ENCODE results near the gene ACTN1. TPM values are rescaled to one million over a fixed set of nuclear protein-coding genes. Genes with fewer than 3 reads are reported as not detected.

Gene ACTN1
- total RNA-seq, 1 donor from 2014 or later: 133 TPM

DNA sequence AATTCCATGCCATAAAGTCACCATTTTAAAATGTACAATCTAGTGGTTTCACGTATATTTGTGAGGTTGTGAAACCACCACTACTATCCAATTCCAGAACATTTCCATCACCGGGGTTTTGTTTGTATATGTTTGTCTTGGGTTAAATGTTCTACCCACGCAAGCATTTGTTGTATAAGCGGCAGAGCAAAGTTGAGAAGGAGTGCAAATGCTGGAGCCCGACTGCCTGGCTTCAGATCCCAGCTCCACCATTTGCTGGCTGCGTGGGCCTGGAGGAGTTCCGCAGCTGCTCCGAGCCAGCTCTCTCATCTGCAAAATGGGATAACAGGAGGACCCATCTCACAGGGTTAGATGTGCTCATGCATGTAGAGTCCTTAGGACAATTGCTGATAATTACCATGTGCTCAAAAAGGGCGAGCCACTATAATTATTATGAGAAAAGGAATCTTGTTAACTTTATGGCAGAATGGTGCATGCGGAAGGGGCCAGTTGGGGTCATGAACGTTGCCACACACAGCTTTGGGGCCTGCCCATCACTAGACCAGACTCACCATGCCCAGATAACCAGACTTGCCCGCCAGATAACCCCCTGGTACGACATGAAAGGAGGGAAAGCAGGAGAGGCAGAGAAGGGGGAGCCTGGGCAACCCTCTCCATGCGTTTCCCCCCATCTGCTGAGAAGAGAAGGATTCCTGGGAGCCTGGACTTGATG is 6.4 kb downstream of the ACTN1 start:
- intact Hi-C loops (cut with micrococcal nuclease): loop anchor here (10.0 kb wide), 1 partner anchor 642 kb away; the partner anchor contains the start of gene SUSD6
- Mint-ChIP-seq H3K4me1 (ENCODE audit: low read depth) (peaks cover 59% of the 10 kb centered on the region), H3K4me3 (ENCODE audit: low read depth) (no peak overlapping the region), H3K27me3 (ENCODE audit: low read depth) (no peaks in the 10 kb centered on the region), H3K27ac (no peak overlapping the region), H3K9me3 (peaks cover 8% of the 10 kb centered on the region), H3K36me3 (ENCODE audit: low read depth) (peaks cover 63% of the 10 kb centered on the region)
- no peak for DNase-seq (ENCODE audit: low spot score)

- Mint-ChIP-seq H3K27ac (peak overlapping the region; percentile 61), H3K27me3 (ENCODE audit: low read depth) (no peaks in the 10 kb centered on the region), H3K36me3 (ENCODE audit: low read depth) (peaks cover 56% of the 10 kb centered on the region), H3K9me3 (peaks cover 8% of the 10 kb centered on the region), H3K4me1 (ENCODE audit: low read depth) (peaks cover 50% of the 10 kb centered on the region), H3K4me3 (ENCODE audit: low read depth) (no peak overlapping the region)
- intact Hi-C loops (cut with micrococcal nuclease): loop anchor here (10.0 kb wide), 1 partner anchor 643 kb away; the partner anchor contains the start of gene SUSD6
- DNase-seq (ENCODE audit: low spot score): no peak
These were observed 7.6 kb downstream of the ACTN1 start for GRCh38 chr14:68971411-68972035.

- H3K27ac Mint-ChIP-seq: no peak overlapping the region
- H3K4me3 Mint-ChIP-seq (ENCODE audit: low read depth): no peak overlapping the region
- peaks cover 42% of the 10 kb centered on the region for H3K4me1 Mint-ChIP-seq (ENCODE audit: low read depth)
- H3K27me3 Mint-ChIP-seq (ENCODE audit: low read depth): no peaks in the 10 kb centered on the region
- H3K36me3 Mint-ChIP-seq (ENCODE audit: low read depth): peaks cover 50% of the 10 kb centered on the region
- H3K9me3 Mint-ChIP-seq: peaks cover 8% of the 10 kb centered on the region
- intact Hi-C loops (cut with micrococcal nuclease): loop anchor here (10.0 kb wide), 1 partner anchor 644 kb away; the partner anchor contains the start of gene SUSD6
- DNase-seq (ENCODE audit: low spot score): no peak
These were observed 8.4 kb downstream of the ACTN1 start for GRCh38 chr14:68970736-68971135.

- H3K27ac Mint-ChIP-seq: peak overlapping the region; percentile 30
- intact Hi-C loops (cut with micrococcal nuclease): loop anchor here (10.0 kb wide), 1 partner anchor 645 kb away; the partner anchor contains the start of gene SUSD6
- peaks cover 8% of the 10 kb centered on the region for H3K9me3 Mint-ChIP-seq
- H3K27me3 Mint-ChIP-seq (ENCODE audit: low read depth): no peaks in the 10 kb centered on the region
- peaks cover 44% of the 10 kb centered on the region for H3K36me3 Mint-ChIP-seq (ENCODE audit: low read depth)
- no peak overlapping the region for H3K4me3 Mint-ChIP-seq (ENCODE audit: low read depth)
- DNase-seq (ENCODE audit: low spot score): no peak
- H3K4me1 Mint-ChIP-seq (ENCODE audit: low read depth): peaks cover 40% of the 10 kb centered on the region
These were observed 9.0 kb downstream of the ACTN1 start for GRCh38 chr14:68970038-68970612.

DNA sequence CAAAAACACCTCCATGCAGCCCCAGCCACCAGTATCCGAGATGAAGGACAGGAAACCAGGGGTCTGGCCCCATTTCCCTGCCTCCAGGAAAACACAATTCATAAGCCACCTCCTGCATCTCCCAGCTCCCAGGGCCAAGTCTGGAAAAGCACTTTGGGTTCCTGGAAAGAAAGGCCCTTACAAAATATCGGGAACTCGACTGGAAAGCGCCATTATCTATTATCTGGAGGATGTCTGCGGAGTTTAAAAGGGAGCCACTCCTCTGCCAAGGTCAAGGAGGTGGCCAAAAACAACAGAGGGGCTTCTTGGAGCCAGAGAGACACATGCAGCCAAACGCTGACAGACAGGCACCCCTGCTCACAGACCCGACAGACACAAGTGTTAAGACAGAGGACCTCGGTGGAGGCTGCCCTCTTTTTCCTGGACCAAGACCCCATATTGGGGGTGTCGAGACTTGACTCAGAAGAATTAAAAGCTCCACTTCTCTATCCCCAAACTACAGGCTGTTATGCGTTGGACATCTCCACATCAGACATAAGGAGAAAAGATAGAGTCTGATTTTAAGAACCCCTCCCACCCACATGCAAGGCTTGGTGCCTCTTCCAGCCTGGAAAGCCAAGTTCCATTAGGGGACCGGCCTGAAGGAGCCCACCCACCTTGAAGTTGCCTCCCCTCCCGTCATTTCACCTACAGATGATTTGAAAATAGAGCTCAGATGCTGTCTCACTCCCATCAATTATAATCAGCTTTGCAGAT is 9.6 kb downstream of the ACTN1 start:
- no peak for DNase-seq (ENCODE audit: low spot score)
- peaks cover 40% of the 10 kb centered on the region for H3K4me1 Mint-ChIP-seq (ENCODE audit: low read depth)
- H3K27ac Mint-ChIP-seq: no peak overlapping the region
- H3K9me3 Mint-ChIP-seq: peaks cover 5% of the 10 kb centered on the region
- peaks cover 38% of the 10 kb centered on the region for H3K36me3 Mint-ChIP-seq (ENCODE audit: low read depth)
- H3K27me3 Mint-ChIP-seq (ENCODE audit: low read depth): no peaks in the 10 kb centered on the region
- no peak overlapping the region for H3K4me3 Mint-ChIP-seq (ENCODE audit: low read depth)
- intact Hi-C loops (cut with micrococcal nuclease): loop anchor here (10.0 kb wide), 1 partner anchor 645 kb away; the partner anchor contains the start of gene SUSD6

GRCh38 chr14:68968721-68969120 is 10.4 kb downstream of the ACTN1 start:
- Mint-ChIP-seq H3K27me3 (ENCODE audit: low read depth) (no peaks in the 10 kb centered on the region), H3K4me3 (ENCODE audit: low read depth) (no peak overlapping the region), H3K27ac (no peak overlapping the region), H3K9me3 (peaks cover 4% of the 10 kb centered on the region), H3K4me1 (ENCODE audit: low read depth) (peaks cover 40% of the 10 kb centered on the region), H3K36me3 (ENCODE audit: low read depth) (peaks cover 30% of the 10 kb centered on the region)
- intact Hi-C loops (cut with micrococcal nuclease): no loop called here
- DNase-seq (ENCODE audit: low spot score): no peak

GRCh38 chr14:68968051-68968450 is 11.1 kb downstream of the ACTN1 start:
- H3K27me3 Mint-ChIP-seq (ENCODE audit: low read depth): no peaks in the 10 kb centered on the region
- intact Hi-C loops (cut with micrococcal nuclease): no loop called here
- peaks cover 44% of the 10 kb centered on the region for H3K4me1 Mint-ChIP-seq (ENCODE audit: low read depth)
- DNase-seq (ENCODE audit: low spot score): no peak
- H3K4me3 Mint-ChIP-seq (ENCODE audit: low read depth): no peak overlapping the region
- H3K9me3 Mint-ChIP-seq: no peaks in the 10 kb centered on the region
- H3K36me3 Mint-ChIP-seq (ENCODE audit: low read depth): peaks cover 24% of the 10 kb centered on the region
- no peak overlapping the region for H3K27ac Mint-ChIP-seq

DNA sequence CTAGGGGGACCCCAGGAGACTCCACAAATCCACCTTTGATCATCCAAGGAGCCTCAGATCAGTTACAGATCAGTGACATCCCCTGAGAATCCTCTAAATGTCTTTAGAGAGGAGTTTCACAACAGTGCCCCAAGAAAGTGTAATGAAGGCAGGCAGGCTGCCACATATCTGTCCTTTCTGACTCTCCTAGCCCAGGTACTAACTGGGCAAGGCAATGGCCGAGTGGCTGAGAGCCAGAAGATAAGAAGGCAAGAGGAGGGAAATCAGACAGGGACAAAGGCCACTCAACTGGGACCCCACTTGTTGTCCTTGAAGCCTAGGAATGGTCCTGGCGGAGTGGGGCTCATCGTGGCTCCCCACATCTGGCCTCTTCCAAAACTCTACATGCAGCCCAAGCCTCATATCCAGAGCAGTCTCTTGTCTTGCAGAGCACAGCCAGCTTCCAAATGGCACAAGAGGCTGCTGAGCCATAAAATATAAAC is 11.6 kb downstream of the ACTN1 start:
- Mint-ChIP-seq H3K9me3 (no peaks in the 10 kb centered on the region), H3K27ac (no peak overlapping the region), H3K36me3 (ENCODE audit: low read depth) (peaks cover 18% of the 10 kb centered on the region), H3K4me1 (ENCODE audit: low read depth) (peaks cover 42% of the 10 kb centered on the region), H3K27me3 (ENCODE audit: low read depth) (no peaks in the 10 kb centered on the region), H3K4me3 (ENCODE audit: low read depth) (no peak overlapping the region)
- DNase-seq (ENCODE audit: low spot score): no peak
- intact Hi-C loops (cut with micrococcal nuclease): no loop called here

DNA sequence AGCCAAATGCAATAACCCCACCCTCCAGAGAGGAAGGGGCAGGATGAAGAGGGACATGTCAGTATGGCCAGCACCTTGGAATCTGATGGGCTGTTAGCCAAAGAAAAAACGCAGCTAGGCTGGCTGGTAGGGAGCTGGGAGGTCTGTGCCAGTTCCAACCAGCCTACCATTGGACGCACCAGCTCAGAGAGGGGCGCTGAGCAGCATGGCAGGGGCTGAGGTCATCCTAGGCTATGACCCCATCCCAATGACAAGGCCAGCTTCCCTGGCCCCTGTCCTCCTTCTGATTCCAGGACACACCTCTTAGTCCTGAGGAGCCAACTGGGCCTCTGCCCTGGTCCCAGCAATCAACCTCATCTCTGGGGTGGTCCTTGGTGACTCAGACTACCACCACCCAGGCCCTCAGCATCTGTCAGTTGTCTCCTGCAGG is 12.2 kb downstream of the ACTN1 start:
- intact Hi-C loops (cut with micrococcal nuclease): no loop called here
- H3K36me3 Mint-ChIP-seq (ENCODE audit: low read depth): peaks cover 13% of the 10 kb centered on the region
- no peak overlapping the region for H3K27ac Mint-ChIP-seq
- no peak overlapping the region for H3K4me3 Mint-ChIP-seq (ENCODE audit: low read depth)
- H3K9me3 Mint-ChIP-seq: no peaks in the 10 kb centered on the region
- DNase-seq (ENCODE audit: low spot score): no peak
- peaks cover 39% of the 10 kb centered on the region for H3K4me1 Mint-ChIP-seq (ENCODE audit: low read depth)
- H3K27me3 Mint-ChIP-seq (ENCODE audit: low read depth): no peaks in the 10 kb centered on the region

GRCh38 chr14:68965261-68965761 is 13.8 kb downstream of the ACTN1 start:
- H3K36me3 Mint-ChIP-seq (ENCODE audit: low read depth): no peaks in the 10 kb centered on the region
- no peak overlapping the region for H3K27ac Mint-ChIP-seq
- intact Hi-C loops (cut with micrococcal nuclease): no loop called here
- H3K27me3 Mint-ChIP-seq (ENCODE audit: low read depth): no peaks in the 10 kb centered on the region
- no peak for DNase-seq (ENCODE audit: low spot score)
- H3K4me1 Mint-ChIP-seq (ENCODE audit: low read depth): peaks cover 23% of the 10 kb centered on the region
- H3K4me3 Mint-ChIP-seq (ENCODE audit: low read depth): no peak overlapping the region
- H3K9me3 Mint-ChIP-seq: no peaks in the 10 kb centered on the region

- Mint-ChIP-seq H3K27me3 (ENCODE audit: low read depth) (no peaks in the 10 kb centered on the region), H3K4me1 (ENCODE audit: low read depth) (peaks cover 19% of the 10 kb centered on the region), H3K27ac (no peak overlapping the region), H3K36me3 (ENCODE audit: low read depth) (peaks cover 4% of the 10 kb centered on the region), H3K9me3 (no peaks in the 10 kb centered on the region), H3K4me3 (ENCODE audit: low read depth) (no peak overlapping the region)
- no peak for DNase-seq (ENCODE audit: low spot score)
- intact Hi-C loops (cut with micrococcal nuclease): no loop called here
These were observed 14.6 kb downstream of the ACTN1 start for GRCh38 chr14:68964300-68965093.

GRCh38 chr14:68962681-68963080 is 16.4 kb downstream of the ACTN1 start:
- intact Hi-C loops (cut with micrococcal nuclease): no loop called here
- Mint-ChIP-seq H3K27me3 (ENCODE audit: low read depth) (no peaks in the 10 kb centered on the region), H3K27ac (no peak overlapping the region), H3K4me1 (ENCODE audit: low read depth) (peaks cover 15% of the 10 kb centered on the region), H3K4me3 (ENCODE audit: low read depth) (no peak overlapping the region), H3K9me3 (no peaks in the 10 kb centered on the region), H3K36me3 (ENCODE audit: low read depth) (peaks cover 4% of the 10 kb centered on the region)
- no peak for DNase-seq (ENCODE audit: low spot score)

Data from activated T-helper 2 cell treated with anti-CD3 and anti-CD28 coated beads, Interferon-gamma antibody, Interleukin-2, Interleukin-4, amounts not matched to agents 10 μg/mL and 5 μg/mL and 100 μg/mL, durations not matched to agents 14 hours and 24 hours and 36 hours (primary cell).